ENCODE measurements around the gene TMEM129.
A peak's percentile ranks its signal among the peaks of the same experiment; 100 is the strongest.

- TF ChIP-seq CTCF (IDR thresholded peaks at IDR 0.05; ENCODE audit: low read depth, low read length) (no peak), MYC (IDR thresholded peaks at IDR 0.05; ENCODE audit: low read depth, low read length) (peak; percentile 46; the same call in 1 of the 2 replicates), MAX (IDR thresholded peaks at IDR 0.05; ENCODE audit: low read depth, low read length) (no peak; the same call in 1 of the 2 replicates), POLR2A (IDR thresholded peaks at IDR 0.05; ENCODE audit: extremely low read depth, insufficient read length) (no peak)
These were observed 33.2 kb upstream of the TMEM129 start for GRCh38 chr4:1754336-1754735.

Data from NB4 (cell line).